EH (cell line): ENCODE results near the gene RTN4IP1.

Experiments
- DNase-seq: peaks from one replicate; pipeline ENCODE4 v3.0.0-alpha.2; 2015; ENCODE audit warnings: low read depth

The RTN4IP1 gene

DNA sequence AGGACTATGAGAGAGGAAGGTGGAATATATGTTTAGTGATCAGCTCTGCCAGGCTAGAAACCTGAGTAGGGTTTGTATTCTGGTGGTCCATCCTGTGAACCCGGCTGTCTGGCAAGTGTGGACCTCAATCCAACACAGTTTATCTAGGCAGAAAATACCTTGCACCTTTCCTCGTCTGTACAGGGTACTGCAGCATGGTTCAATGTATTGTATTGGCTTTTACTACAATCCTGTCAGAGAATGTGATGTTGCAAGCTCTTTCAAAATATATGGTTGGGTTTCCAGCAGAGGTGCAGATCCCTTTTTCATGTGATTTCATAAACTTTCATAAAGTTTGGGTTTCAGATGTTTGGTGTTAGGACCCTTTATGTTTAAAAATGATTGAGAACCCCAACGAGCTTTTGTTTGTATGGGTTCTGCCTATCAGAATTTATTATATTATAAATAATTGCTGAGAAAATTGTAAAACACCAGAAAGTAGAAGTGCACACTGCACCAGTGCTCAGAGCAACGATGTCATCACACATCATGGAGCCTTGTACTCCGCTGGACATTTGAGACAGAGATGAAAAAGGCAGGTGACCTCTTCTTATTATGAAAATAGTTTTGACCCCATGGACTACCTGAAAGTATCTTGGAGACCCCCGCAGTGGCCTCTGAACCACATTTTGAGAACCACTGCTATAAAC lies 106.6 kb downstream of the RTN4IP1 start:
- no peak for DNase-seq
